ENCODE data around the gene CEBPZ. TPM values are rescaled to one million over a fixed set of nuclear protein-coding genes. Genes with fewer than 3 reads are reported as not detected.

CEBPZ gene
- total and polyA plus RNA-seq, 2 donors (not counting 1 experiment from before 2014, with no cell fraction given): 19.9 to 48.9 TPM

DNA sequence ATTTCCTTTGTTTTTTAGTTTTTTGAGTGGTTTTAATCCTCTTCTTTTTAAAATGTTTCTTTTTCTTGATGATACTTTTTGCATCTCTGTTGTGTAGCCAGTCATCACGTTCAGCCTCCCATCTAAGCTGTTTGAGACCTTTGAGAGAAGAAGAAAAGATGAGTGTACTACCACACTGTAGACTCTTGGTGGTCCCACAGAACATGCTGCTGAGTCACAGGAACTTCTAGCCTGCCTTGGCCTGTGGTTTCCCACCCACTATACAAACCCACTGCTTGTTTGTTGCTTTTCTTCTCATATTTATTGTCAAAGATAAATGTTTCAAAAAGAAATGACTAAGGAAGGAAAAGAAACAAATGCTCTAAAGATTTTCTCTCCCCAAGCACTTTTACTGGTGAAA is 29.6 kb downstream of the CEBPZ start:
- Histone ChIP-seq H3K4me3 (replicated peaks in 1 of 4; ENCODE audit: control extremely low read depth in 1 of 4, insufficient read depth in 1 of 4, low read depth in 3 of 4, low read length in 4 of 4) (no peak overlapping the region), H3K27me3 (ENCODE audit: control insufficient read depth, insufficient read depth, low read length) (no peaks in the 10 kb centered on the region), H3K36me3 (ENCODE audit: control insufficient read depth, insufficient read depth, low read length) (peaks cover 5% of the 10 kb centered on the region), H4K20me1 (ENCODE audit: control insufficient read depth, extremely low read depth, insufficient read depth, low read length) (no peaks in the 10 kb centered on the region), H3K27ac (ENCODE audit: insufficient read depth, low read length) (no peak overlapping the region), H3K9me3 (ENCODE audit: control insufficient read depth, insufficient read depth, low read depth, low read length) (no peaks in the 10 kb centered on the region), H3K4me2 (ENCODE audit: extremely low read depth, insufficient read depth, low read length) (no peak overlapping the region), H3K9ac (ENCODE audit: insufficient read depth, low read length) (no peak overlapping the region), H2AFZ (ENCODE audit: low read length) (no peak overlapping the region), H3K4me1 (ENCODE audit: control insufficient read depth, extremely low read depth, insufficient read depth, low read length) (no peaks in the 10 kb centered on the region), H3K79me2 (ENCODE audit: control insufficient read depth, insufficient read depth, low read length) (peaks cover 40% of the 10 kb centered on the region)
- peak in 1 of 2 donors; percentile 70 for DNase-seq (ENCODE audit: low read depth in 2 of 2)
- TF ChIP-seq EZH2 (IDR thresholded peaks at IDR 0.05; ENCODE audit: low read length, missing control alignments): no peak
- TF ChIP-seq, protein P1, sequence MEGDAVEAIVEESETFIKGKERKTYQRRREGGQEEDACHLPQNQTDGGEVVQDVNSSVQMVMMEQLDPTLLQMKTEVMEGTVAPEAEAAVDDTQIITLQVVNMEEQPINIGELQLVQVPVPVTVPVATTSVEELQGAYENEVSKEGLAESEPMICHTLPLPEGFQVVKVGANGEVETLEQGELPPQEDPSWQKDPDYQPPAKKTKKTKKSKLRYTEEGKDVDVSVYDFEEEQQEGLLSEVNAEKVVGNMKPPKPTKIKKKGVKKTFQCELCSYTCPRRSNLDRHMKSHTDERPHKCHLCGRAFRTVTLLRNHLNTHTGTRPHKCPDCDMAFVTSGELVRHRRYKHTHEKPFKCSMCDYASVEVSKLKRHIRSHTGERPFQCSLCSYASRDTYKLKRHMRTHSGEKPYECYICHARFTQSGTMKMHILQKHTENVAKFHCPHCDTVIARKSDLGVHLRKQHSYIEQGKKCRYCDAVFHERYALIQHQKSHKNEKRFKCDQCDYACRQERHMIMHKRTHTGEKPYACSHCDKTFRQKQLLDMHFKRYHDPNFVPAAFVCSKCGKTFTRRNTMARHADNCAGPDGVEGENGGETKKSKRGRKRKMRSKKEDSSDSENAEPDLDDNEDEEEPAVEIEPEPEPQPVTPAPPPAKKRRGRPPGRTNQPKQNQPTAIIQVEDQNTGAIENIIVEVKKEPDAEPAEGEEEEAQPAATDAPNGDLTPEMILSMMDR (conservative IDR thresholded peaks at IDR 0.05 in 1 of 2, IDR thresholded peaks at IDR 0.05 in 1 of 2; ENCODE audit: low read depth in 1 of 2, low read length in 2 of 2): no peak

DNA sequence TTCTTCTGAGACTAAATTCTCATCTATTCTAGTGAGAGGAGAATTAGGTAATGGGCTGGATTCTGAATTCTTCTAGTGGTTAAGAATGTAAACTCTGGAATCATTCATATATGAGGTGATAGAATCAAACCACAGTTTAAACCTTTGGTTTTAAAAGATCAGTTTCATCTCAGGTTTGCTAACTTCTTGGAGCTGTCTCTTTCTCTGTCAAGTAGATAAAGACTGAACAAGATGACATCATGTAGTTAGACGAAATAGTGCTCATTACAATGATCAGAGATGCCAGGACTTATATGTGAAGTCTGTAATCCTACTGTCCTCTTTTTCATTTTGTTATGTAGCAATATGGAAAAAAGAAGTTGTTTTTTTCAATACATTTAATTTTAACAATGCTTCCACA is 30.2 kb downstream of the CEBPZ start:
- H2AFZ ChIP-seq (ENCODE audit: low read length): no peak overlapping the region
- H4K20me1 ChIP-seq (ENCODE audit: control insufficient read depth, extremely low read depth, insufficient read depth, low read length): no peaks in the 10 kb centered on the region
- DNase-seq (ENCODE audit: low read depth in 2 of 2): peak in 1 of 2 donors; percentile 42
- H3K79me2 ChIP-seq (ENCODE audit: control insufficient read depth, insufficient read depth, low read length): peaks cover 40% of the 10 kb centered on the region
- no peak overlapping the region for H3K9ac ChIP-seq (ENCODE audit: insufficient read depth, low read length)
- no peak overlapping the region for H3K4me2 ChIP-seq (ENCODE audit: extremely low read depth, insufficient read depth, low read length)
- peaks cover 3% of the 10 kb centered on the region for H3K36me3 ChIP-seq (ENCODE audit: control insufficient read depth, insufficient read depth, low read length)
- no peak overlapping the region for H3K27ac ChIP-seq (ENCODE audit: insufficient read depth, low read length)
- TF ChIP-seq, protein P1 (conservative IDR thresholded peaks at IDR 0.05 in 1 of 2, IDR thresholded peaks at IDR 0.05 in 1 of 2; ENCODE audit: low read depth in 1 of 2, low read length in 2 of 2): no peak
- TF ChIP-seq EZH2 (IDR thresholded peaks at IDR 0.05; ENCODE audit: low read length, missing control alignments): no peak
- H3K4me1 ChIP-seq (ENCODE audit: control insufficient read depth, extremely low read depth, insufficient read depth, low read length): no peaks in the 10 kb centered on the region
- H3K4me3 ChIP-seq (replicated peaks in 1 of 4; ENCODE audit: control extremely low read depth in 1 of 4, insufficient read depth in 1 of 4, low read depth in 3 of 4, low read length in 4 of 4): no peak overlapping the region
- no peaks in the 10 kb centered on the region for H3K9me3 ChIP-seq (ENCODE audit: control insufficient read depth, insufficient read depth, low read depth, low read length)
- no peaks in the 10 kb centered on the region for H3K27me3 ChIP-seq (ENCODE audit: control insufficient read depth, insufficient read depth, low read length)

DNA sequence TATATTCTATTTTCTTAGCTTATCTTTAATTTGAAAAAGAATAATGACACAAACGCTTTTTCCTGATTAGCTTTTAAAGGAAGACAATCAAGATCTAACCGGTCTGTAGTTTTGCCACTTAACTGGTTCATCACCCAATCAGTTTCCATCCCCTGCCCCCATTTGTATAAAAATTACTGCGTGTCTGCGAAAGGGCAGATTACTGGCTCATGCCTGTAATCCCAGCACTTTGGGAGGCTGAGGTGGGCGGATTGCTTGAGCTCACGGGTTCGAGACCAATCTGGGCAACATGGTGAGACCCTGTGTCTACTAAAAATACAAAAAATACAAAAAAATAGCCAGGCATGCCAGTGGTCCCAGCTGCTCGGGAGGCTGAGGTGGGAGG is 32.7 kb downstream of the CEBPZ start:
- Histone ChIP-seq H4K20me1 (ENCODE audit: control insufficient read depth, extremely low read depth, insufficient read depth, low read length) (no peaks in the 10 kb centered on the region), H3K27ac (ENCODE audit: insufficient read depth, low read length) (no peak overlapping the region)

More for the DNA sequence above, 32.7 kb downstream of the CEBPZ start:
- no peak overlapping the region for H3K9ac ChIP-seq (ENCODE audit: insufficient read depth, low read length)
- H3K4me3 ChIP-seq (replicated peaks in 1 of 4; ENCODE audit: control extremely low read depth in 1 of 4, insufficient read depth in 1 of 4, low read depth in 3 of 4, low read length in 4 of 4): no peak overlapping the region
- no peaks in the 10 kb centered on the region for H3K4me1 ChIP-seq (ENCODE audit: control insufficient read depth, extremely low read depth, insufficient read depth, low read length)
- TF ChIP-seq, protein P1 (conservative IDR thresholded peaks at IDR 0.05 in 1 of 2, IDR thresholded peaks at IDR 0.05 in 1 of 2; ENCODE audit: low read depth in 1 of 2, low read length in 2 of 2): no peak
- no peak for TF ChIP-seq EZH2 (IDR thresholded peaks at IDR 0.05; ENCODE audit: low read length, missing control alignments)
- no peak overlapping the region for H2AFZ ChIP-seq (ENCODE audit: low read length)
- H3K36me3 ChIP-seq (ENCODE audit: control insufficient read depth, insufficient read depth, low read length): peaks cover 1% of the 10 kb centered on the region
- H3K79me2 ChIP-seq (ENCODE audit: control insufficient read depth, insufficient read depth, low read length): peaks cover 38% of the 10 kb centered on the region
- DNase-seq (ENCODE audit: low read depth in 2 of 2): no peak
- no peak overlapping the region for H3K4me2 ChIP-seq (ENCODE audit: extremely low read depth, insufficient read depth, low read length)
- H3K27me3 ChIP-seq (ENCODE audit: control insufficient read depth, insufficient read depth, low read length): no peaks in the 10 kb centered on the region
- no peaks in the 10 kb centered on the region for H3K9me3 ChIP-seq (ENCODE audit: control insufficient read depth, insufficient read depth, low read depth, low read length)
